CMK (cell line): ENCODE results near the gene CLPTM1.

ENCODE experiments used
- DNase-seq: peaks from one replicate; pipeline ENCODE4 v3.0.0-alpha.2; 2010; ENCODE audit warnings: low read depth

Gene CLPTM1

GRCh38 chr19:45016388-45017314, 61.5 kb downstream of the CLPTM1 start:
- peak; percentile 34 for DNase-seq

- no peak for DNase-seq
Observed at GRCh38 chr19:45019187-45019586, 64.0 kb downstream of the CLPTM1 start.

GRCh38 chr19:45020071-45020470, 64.9 kb downstream of the CLPTM1 start:
- no peak for DNase-seq

GRCh38 chr19:45021971-45022370, 66.8 kb downstream of the CLPTM1 start:
- no peak for DNase-seq

- DNase-seq, result no peak
Observed at GRCh38 chr19:45023048-45023447, 67.9 kb downstream of the CLPTM1 start.

GRCh38 chr19:45025264-45025663, 70.1 kb downstream of the CLPTM1 start:
- DNase-seq, result no peak

- no peak for DNase-seq
Observed at GRCh38 chr19:45027371-45027770, 72.2 kb downstream of the CLPTM1 start.

GRCh38 chr19:45030825-45031224, 75.6 kb downstream of the CLPTM1 start:
- DNase-seq, result no peak

- no peak for DNase-seq
Observed at GRCh38 chr19:45032421-45032820, 77.2 kb downstream of the CLPTM1 start.

GRCh38 chr19:45035755-45036154, 80.6 kb downstream of the CLPTM1 start:
- no peak for DNase-seq

GRCh38 chr19:45037393-45038169, 82.4 kb downstream of the CLPTM1 start:
- DNase-seq, result no peak

- DNase-seq, result peak; percentile 77
Observed at GRCh38 chr19:45038931-45039893, 84.0 kb downstream of the CLPTM1 start, which contains the start of gene CLASRP. TSS of gene CLASRP (plus strand) at chr19:45039045. CDS start at chr19:45040213, 1,168 bp downstream.

GRCh38 chr19:45040059-45040771, 85.0 kb downstream of the CLPTM1 start:
- no peak for DNase-seq

GRCh38 chr19:45041125-45041524, 85.9 kb downstream of the CLPTM1 start:
- no peak for DNase-seq
